Activated CD8-positive, alpha-beta T cell treated with anti-CD3 and anti-CD28 coated beads for 36 hours (primary cell): ENCODE results near the gene ACTR2. TPM values are rescaled to one million over a fixed set of nuclear protein-coding genes. Genes with fewer than 3 reads are reported as not detected.

ENCODE experiments used
- ATAC-seq: fragments of 200-7000 bp; cut with Tn5 transposase; one replicate; pipeline ENCODE4 v1.10.0; 2021; ENCODE audit warnings: mild to moderate bottlenecking, moderate library complexity
- CTCF ChIA-PET: fragments of 350-600 bp; sonication (Branson Sonifier 250); formaldehyde crosslinking; loops from one replicate; lab custom pipeline; 2021; ENCODE audit warnings: antibody characterized with exemption; lab: Charles Lee
- POLR2A ChIA-PET: fragments of 350-600 bp; sonication (Branson Sonifier 250); formaldehyde crosslinking; loops from one replicate; lab custom pipeline; 2021; ENCODE audit warnings: antibody characterized with exemption; lab: Charles Lee
- DNase-seq: peaks from one replicate; pipeline ENCODE4 v3.0.0-alpha.2; 2020
- H3K27ac Mint-ChIP-seq: one replicate; pipeline ENCODE4 v1.8.0; 2021; ENCODE audit warnings: mild to moderate bottlenecking, mixed read lengths
- H3K27me3 Mint-ChIP-seq: one replicate; pipeline ENCODE4 v1.8.0; 2021; ENCODE audit warnings: mixed read lengths
- H3K36me3 Mint-ChIP-seq: one replicate; pipeline ENCODE4 v1.8.0; 2021; ENCODE audit warnings: low read depth, mixed read lengths
- H3K4me1 Mint-ChIP-seq: one replicate; pipeline ENCODE4 v1.8.0; 2021; ENCODE audit warnings: low read depth, mixed read lengths
- H3K4me3 Mint-ChIP-seq: one replicate; pipeline ENCODE4 v1.8.0; 2021; ENCODE audit warnings: mild to moderate bottlenecking, moderate library complexity, mixed read lengths
- H3K9me3 Mint-ChIP-seq: one replicate; pipeline ENCODE4 v1.8.0; 2021; ENCODE audit warnings: mixed read lengths
- CTCF ChIP-seq: fragments of 200-600 bp; IDR thresholded peaks from one replicate; pipeline ENCODE4 v1.8.0; 2022; ENCODE audit warnings: antibody characterized with exemption, mild to moderate bottlenecking
- intact Hi-C: fragments of 100-400 bp; cut with micrococcal nuclease; formaldehyde crosslinking; loops from one replicate; pipeline ENCODE4 v1.10.0; 2022
- total RNA-seq, 2 experiments: library from RNA; stranded (reverse); gene quantifications; one replicate each; pipeline ENCODE4 v1.2.3, GENCODE V29; 2021

ACTR2 gene
- total RNA-seq, 2 experiments from 2014 or later = 331 to 341 TPM

GRCh38 chr2:65300761-65301711, 73.4 kb downstream of the ACTR2 start:
- no peak for TF ChIP-seq CTCF
- peak; percentile 92 for DNase-seq
- intact Hi-C loops = loop anchor here (5.0 kb wide), 2 partner anchors 66 to 136 kb away; no protein-coding TSS in a partner anchor
- Mint-ChIP-seq H3K4me1 (peaks cover 44% of the 10 kb centered on the region), H3K4me3 (peak overlapping the region; percentile 46), H3K36me3 (no peaks in the 10 kb centered on the region), H3K27ac (peak overlapping the region; percentile 85), H3K27me3 (peaks cover 12% of the 10 kb centered on the region), H3K9me3 (no peaks in the 10 kb centered on the region)
- peak; percentile 93 for ATAC-seq
- POLR2A ChIA-PET = interaction anchor here (0.6 to 2.6 kb wide), 9 partner anchors 19 to 136 kb away, joined by 3 to 13 read pairs (median 6); partner anchors contain the start of gene ACTR2
- CTCF ChIA-PET = interaction anchor here (0.8 to 1.9 kb wide), 8 partner anchors 9 to 131 kb away, joined by 3 to 9 read pairs (median 4); partner anchors contain the start of gene SPRED2

GRCh38 chr2:65305934-65306333, 78.3 kb downstream of the ACTR2 start:
- intact Hi-C loops = no loop called here
- no peaks in the 10 kb centered on the region for H3K9me3 Mint-ChIP-seq
- CTCF ChIA-PET = no interaction called here
- ATAC-seq (no peak), DNase-seq (no peak)
- no peak overlapping the region for H3K4me3 Mint-ChIP-seq
- no peak overlapping the region for H3K27ac Mint-ChIP-seq
- H3K4me1 Mint-ChIP-seq = peaks cover 22% of the 10 kb centered on the region
- H3K36me3 Mint-ChIP-seq = no peaks in the 10 kb centered on the region
- POLR2A ChIA-PET = no interaction called here
- H3K27me3 Mint-ChIP-seq = peaks cover 10% of the 10 kb centered on the region
- no peak for TF ChIP-seq CTCF

- no peak for TF ChIP-seq CTCF
- H3K27me3 Mint-ChIP-seq = no peaks in the 10 kb centered on the region
- H3K36me3 Mint-ChIP-seq = peaks cover 12% of the 10 kb centered on the region
- DNase-seq (no peak), ATAC-seq (no peak)
- CTCF ChIA-PET = interaction anchor here (1.0 kb wide), 1 partner anchor 8 kb away, joined by 3 read pairs; no protein-coding TSS in a partner anchor
- no peaks in the 10 kb centered on the region for H3K4me1 Mint-ChIP-seq
- H3K27ac Mint-ChIP-seq = no peak overlapping the region
- intact Hi-C loops = no loop called here
- no peak overlapping the region for H3K4me3 Mint-ChIP-seq
- POLR2A ChIA-PET = interaction anchor here (0.6 kb wide), 1 partner anchor 361 kb away, joined by 3 read pairs; no protein-coding TSS in a partner anchor
- H3K9me3 Mint-ChIP-seq = no peaks in the 10 kb centered on the region
These were observed 82.1 kb downstream of the ACTR2 start for GRCh38 chr2:65309699-65310098.

- Mint-ChIP-seq H3K27ac (no peak overlapping the region), H3K27me3 (no peaks in the 10 kb centered on the region), H3K4me1 (no peaks in the 10 kb centered on the region), H3K4me3 (no peak overlapping the region), H3K9me3 (no peaks in the 10 kb centered on the region), H3K36me3 (peaks cover 12% of the 10 kb centered on the region)
- ATAC-seq = no peak
- no peak for DNase-seq
- ChIA-PET CTCF (interaction anchor here (1.0 to 2.7 kb wide), 2 partner anchors 10 kb away, joined by 3 to 7 read pairs; no protein-coding TSS in a partner anchor), POLR2A (no interaction called here)
- intact Hi-C loops = no loop called here
- TF ChIP-seq CTCF = no peak
These were observed 83.4 kb downstream of the ACTR2 start for GRCh38 chr2:65311049-65311448.
